HepG2 (cell line): Measurements from ENCODE around the gene CSNK1G1. TPM values are rescaled to one million over a fixed set of nuclear protein-coding genes. Genes with fewer than 3 reads are reported as not detected.

ENCODE experiments used
- FOXM1 ChIP-seq: sonication (generic); formaldehyde crosslinking; IDR thresholded peaks from 2 replicates; pipeline ENCODE4 v1.5.0; 2020; ENCODE audit warnings: missing genetic modification reagents
- HOXA3 ChIP-seq: sonication (generic); formaldehyde crosslinking; IDR thresholded peaks from 2 replicates; pipeline ENCODE4 v1.5.0; 2020; ENCODE audit warnings: missing genetic modification reagents
- MED8 ChIP-seq: sonication (generic); formaldehyde crosslinking; IDR thresholded peaks from 2 replicates; pipeline ENCODE4 v1.8.1; 2023; ENCODE audit warnings: mild to moderate bottlenecking, missing genetic modification reagents; ENCODE audit not compliant: insufficient replicate concordance
- NR3C1 ChIP-seq: sonication (generic); formaldehyde crosslinking; IDR thresholded peaks from 2 replicates; pipeline ENCODE4 v1.4.0; 2020; ENCODE audit warnings: missing genetic modification reagents
- PCBP2 ChIP-seq: fragments of 200-400 bp; formaldehyde crosslinking; optimal IDR thresholded peaks from 2 replicates; pipeline ENCODE3; 2018; ENCODE audit warnings: low read length, low read depth; ENCODE audit not compliant: poor library complexity, severe bottlenecking
- SKI ChIP-seq: fragments of 450-650 bp; IDR thresholded peaks from one replicate; pipeline ENCODE4 v1.6.1; 2018; ENCODE audit warnings: mild to moderate bottlenecking; ENCODE audit not compliant: partially characterized antibody
- TBL1XR1 ChIP-seq: fragments of 150-350 bp; IDR thresholded peaks from 2 replicates; pipeline ENCODE4 v1.6.1; 2014; ENCODE audit warnings: borderline replicate concordance, low read length; ENCODE audit not compliant: partially characterized antibody
- ZBTB7B ChIP-seq: sonication (generic); formaldehyde crosslinking; IDR thresholded peaks from 2 replicates; pipeline ENCODE4 v1.4.0; 2020; ENCODE audit warnings: missing genetic modification reagents
- ZNF333 ChIP-seq: sonication (generic); formaldehyde crosslinking; IDR thresholded peaks from 2 replicates; pipeline ENCODE4 v1.4.0; 2020; ENCODE audit warnings: mild to moderate bottlenecking, missing genetic modification reagents, borderline replicate concordance
- ZNF337 ChIP-seq: sonication (generic); formaldehyde crosslinking; IDR thresholded peaks from 2 replicates; pipeline ENCODE4 v1.5.1; 2020; ENCODE audit warnings: missing genetic modification reagents, low read depth, mild to moderate bottlenecking, borderline replicate concordance
- ZNF33A ChIP-seq: sonication (generic); formaldehyde crosslinking; IDR thresholded peaks from 2 replicates; pipeline ENCODE4 v1.5.1; 2020; ENCODE audit warnings: missing genetic modification reagents, mild to moderate bottlenecking, moderate library complexity, borderline replicate concordance
- ZNF441 ChIP-seq: sonication (generic); formaldehyde crosslinking; IDR thresholded peaks from 2 replicates; pipeline ENCODE4 v1.7.0; 2021; ENCODE audit warnings: missing genetic modification reagents, borderline replicate concordance
- ZNF451 ChIP-seq: sonication (generic); formaldehyde crosslinking; IDR thresholded peaks from 2 replicates; pipeline ENCODE4 v1.5.0; 2020; ENCODE audit warnings: mild to moderate bottlenecking, missing genetic modification reagents
- ZNF792 ChIP-seq: IDR thresholded peaks from 2 replicates; pipeline ENCODE4 v1.6.1; 2016
- ZNF839 ChIP-seq: sonication (generic); formaldehyde crosslinking; IDR thresholded peaks from 2 replicates; pipeline ENCODE4 v1.4.0; 2020; ENCODE audit warnings: missing genetic modification reagents, mild to moderate bottlenecking, borderline replicate concordance
- polyA plus RNA-seq, 8 experiments: library from polyadenylated mRNA; depleted of rRNA in 3 of 8; stranded (reverse) in 7 of 8; unstranded in 1 of 8; fragments of >200 nt; fragmentation: Illumina TruSeq in 4 of 8; extraction: Trizol in 4 of 8; gene quantifications; 2 replicates each; pipeline versions ENCODE4 v1.2.1 to v1.2.3, GENCODE V29; 2011 to 2016; ENCODE audit warnings: low read depth in 4 of 8, missing spikeins in 1 of 8, mixed read lengths in 1 of 8; ENCODE audit not compliant: insufficient read depth in 1 of 8
- total RNA-seq, 5 experiments: library from RNA; depleted of rRNA; stranded (reverse); fragments of >200 nt; fragmentation: Illumina TruSeq; extraction: Trizol; gene quantifications; 2 replicates each; pipeline ENCODE4 v1.2.3, GENCODE V29; 2016; ENCODE audit warnings: low read depth in 1 of 5
- TF ChIP-seq, protein P1 (sequence below): sonication (generic); formaldehyde crosslinking; conservative IDR thresholded peaks from 2 replicates; pipeline ENCODE4 v1.4.0; 2020; ENCODE audit warnings: missing genetic modification reagents
- TF ChIP-seq, protein P2 (sequence below): sonication (generic); formaldehyde crosslinking; IDR thresholded peaks from 2 replicates; pipeline ENCODE4 v1.4.0; 2020; ENCODE audit warnings: mild to moderate bottlenecking, missing genetic modification reagents
- TF ChIP-seq, protein P3 (sequence below): sonication (generic); formaldehyde crosslinking; IDR thresholded peaks from 2 replicates; pipeline ENCODE4 v1.4.0; 2020; ENCODE audit warnings: missing genetic modification reagents, borderline replicate concordance

Gene CSNK1G1
- total and polyA plus RNA-seq, 2 of the 13 experiments (the other 11 are each of a cell fraction or from before 2014, with no cell fraction given): 8.5 to 12.6 TPM

DNA sequence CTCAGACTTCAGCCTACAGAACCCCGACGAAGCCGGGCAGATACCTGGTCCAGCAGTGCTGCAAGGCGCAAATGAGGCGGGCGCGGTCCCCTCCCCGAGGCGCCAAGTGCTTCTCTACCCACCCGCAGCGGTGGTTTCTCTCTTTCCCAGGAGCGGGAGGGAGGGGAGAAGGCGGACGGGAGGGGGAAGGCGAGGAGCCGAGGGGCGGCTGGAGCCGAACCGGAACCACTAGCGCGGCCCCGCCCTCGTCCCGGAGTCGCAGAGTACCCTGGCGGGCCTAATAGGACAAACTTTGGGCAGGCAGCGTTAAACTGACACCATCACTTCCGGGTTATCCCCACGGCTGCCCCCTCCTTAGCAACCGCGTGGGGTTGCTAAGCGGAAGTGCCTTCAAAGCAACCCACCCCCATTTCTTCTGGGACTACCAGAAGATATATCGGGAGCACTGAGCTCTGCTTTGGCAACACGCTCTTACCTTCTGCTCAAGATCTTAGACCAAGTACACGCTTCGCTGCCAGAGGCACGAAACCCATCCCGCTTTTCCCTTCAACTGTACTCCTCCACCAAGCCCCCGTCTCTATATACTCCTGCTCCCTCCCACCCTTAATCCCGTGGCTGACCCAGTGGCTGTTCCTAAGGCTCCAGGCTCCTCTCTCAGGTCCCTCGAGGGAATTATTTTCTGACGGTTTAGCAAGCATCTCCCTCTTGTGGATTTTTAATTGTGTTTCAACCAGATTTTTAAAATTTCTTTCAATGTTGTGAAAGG, at the start of gene CSNK1G1 (continued):
- TF ChIP-seq, protein P1, sequence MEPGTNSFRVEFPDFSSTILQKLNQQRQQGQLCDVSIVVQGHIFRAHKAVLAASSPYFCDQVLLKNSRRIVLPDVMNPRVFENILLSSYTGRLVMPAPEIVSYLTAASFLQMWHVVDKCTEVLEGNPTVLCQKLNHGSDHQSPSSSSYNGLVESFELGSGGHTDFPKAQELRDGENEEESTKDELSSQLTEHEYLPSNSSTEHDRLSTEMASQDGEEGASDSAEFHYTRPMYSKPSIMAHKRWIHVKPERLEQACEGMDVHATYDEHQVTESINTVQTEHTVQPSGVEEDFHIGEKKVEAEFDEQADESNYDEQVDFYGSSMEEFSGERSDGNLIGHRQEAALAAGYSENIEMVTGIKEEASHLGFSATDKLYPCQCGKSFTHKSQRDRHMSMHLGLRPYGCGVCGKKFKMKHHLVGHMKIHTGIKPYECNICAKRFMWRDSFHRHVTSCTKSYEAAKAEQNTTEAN (CRISPR knock-in tag): no peak
- TF ChIP-seq SKI (no peak), ZNF441 (CRISPR knock-in tag) (no peak), ZNF333 (CRISPR knock-in tag) (peak; percentile 33; the same call in 1 of the 2 replicates), MED8 (CRISPR knock-in tag) (no peak), NR3C1 (CRISPR knock-in tag) (no peak), FOXM1 (CRISPR knock-in tag) (no peak), PCBP2 (no peak), TBL1XR1 (no peak), HOXA3 (CRISPR knock-in tag) (peak; percentile 65), ZNF33A (CRISPR knock-in tag) (no peak), ZBTB7B (CRISPR knock-in tag) (0 out of 2 replicates have a peak, but pooled peaks have one; percentile 38), ZNF839 (CRISPR knock-in tag) (no peak), ZNF337 (CRISPR knock-in tag) (no peak), ZNF451 (no peak), ZNF792 (CRISPR knock-in tag) (no peak; the same call in 1 of the 2 replicates)
- TF ChIP-seq, protein P2, sequence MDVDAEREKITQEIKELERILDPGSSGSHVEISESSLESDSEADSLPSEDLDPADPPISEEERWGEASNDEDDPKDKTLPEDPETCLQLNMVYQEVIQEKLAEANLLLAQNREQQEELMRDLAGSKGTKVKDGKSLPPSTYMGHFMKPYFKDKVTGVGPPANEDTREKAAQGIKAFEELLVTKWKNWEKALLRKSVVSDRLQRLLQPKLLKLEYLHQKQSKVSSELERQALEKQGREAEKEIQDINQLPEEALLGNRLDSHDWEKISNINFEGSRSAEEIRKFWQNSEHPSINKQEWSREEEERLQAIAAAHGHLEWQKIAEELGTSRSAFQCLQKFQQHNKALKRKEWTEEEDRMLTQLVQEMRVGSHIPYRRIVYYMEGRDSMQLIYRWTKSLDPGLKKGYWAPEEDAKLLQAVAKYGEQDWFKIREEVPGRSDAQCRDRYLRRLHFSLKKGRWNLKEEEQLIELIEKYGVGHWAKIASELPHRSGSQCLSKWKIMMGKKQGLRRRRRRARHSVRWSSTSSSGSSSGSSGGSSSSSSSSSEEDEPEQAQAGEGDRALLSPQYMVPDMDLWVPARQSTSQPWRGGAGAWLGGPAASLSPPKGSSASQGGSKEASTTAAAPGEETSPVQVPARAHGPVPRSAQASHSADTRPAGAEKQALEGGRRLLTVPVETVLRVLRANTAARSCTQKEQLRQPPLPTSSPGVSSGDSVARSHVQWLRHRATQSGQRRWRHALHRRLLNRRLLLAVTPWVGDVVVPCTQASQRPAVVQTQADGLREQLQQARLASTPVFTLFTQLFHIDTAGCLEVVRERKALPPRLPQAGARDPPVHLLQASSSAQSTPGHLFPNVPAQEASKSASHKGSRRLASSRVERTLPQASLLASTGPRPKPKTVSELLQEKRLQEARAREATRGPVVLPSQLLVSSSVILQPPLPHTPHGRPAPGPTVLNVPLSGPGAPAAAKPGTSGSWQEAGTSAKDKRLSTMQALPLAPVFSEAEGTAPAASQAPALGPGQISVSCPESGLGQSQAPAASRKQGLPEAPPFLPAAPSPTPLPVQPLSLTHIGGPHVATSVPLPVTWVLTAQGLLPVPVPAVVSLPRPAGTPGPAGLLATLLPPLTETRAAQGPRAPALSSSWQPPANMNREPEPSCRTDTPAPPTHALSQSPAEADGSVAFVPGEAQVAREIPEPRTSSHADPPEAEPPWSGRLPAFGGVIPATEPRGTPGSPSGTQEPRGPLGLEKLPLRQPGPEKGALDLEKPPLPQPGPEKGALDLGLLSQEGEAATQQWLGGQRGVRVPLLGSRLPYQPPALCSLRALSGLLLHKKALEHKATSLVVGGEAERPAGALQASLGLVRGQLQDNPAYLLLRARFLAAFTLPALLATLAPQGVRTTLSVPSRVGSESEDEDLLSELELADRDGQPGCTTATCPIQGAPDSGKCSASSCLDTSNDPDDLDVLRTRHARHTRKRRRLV: no peak
- TF ChIP-seq, protein P3, sequence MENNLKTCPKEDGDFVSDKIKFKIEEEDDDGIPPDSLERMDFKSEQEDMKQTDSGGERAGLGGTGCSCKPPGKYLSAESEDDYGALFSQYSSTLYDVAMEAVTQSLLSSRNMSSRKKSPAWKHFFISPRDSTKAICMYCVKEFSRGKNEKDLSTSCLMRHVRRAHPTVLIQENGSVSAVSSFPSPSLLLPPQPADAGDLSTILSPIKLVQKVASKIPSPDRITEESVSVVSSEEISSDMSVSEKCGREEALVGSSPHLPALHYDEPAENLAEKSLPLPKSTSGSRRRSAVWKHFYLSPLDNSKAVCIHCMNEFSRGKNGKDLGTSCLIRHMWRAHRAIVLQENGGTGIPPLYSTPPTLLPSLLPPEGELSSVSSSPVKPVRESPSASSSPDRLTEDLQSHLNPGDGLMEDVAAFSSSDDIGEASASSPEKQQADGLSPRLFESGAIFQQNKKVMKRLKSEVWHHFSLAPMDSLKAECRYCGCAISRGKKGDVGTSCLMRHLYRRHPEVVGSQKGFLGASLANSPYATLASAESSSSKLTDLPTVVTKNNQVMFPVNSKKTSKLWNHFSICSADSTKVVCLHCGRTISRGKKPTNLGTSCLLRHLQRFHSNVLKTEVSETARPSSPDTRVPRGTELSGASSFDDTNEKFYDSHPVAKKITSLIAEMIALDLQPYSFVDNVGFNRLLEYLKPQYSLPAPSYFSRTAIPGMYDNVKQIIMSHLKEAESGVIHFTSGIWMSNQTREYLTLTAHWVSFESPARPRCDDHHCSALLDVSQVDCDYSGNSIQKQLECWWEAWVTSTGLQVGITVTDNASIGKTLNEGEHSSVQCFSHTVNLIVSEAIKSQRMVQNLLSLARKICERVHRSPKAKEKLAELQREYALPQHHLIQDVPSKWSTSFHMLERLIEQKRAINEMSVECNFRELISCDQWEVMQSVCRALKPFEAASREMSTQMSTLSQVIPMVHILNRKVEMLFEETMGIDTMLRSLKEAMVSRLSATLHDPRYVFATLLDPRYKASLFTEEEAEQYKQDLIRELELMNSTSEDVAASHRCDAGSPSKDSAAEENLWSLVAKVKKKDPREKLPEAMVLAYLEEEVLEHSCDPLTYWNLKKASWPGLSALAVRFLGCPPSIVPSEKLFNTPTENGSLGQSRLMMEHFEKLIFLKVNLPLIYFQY (CRISPR knock-in tag): 0 out of 2 replicates have a peak, but pooled peaks have one; percentile 60
